Stimulated activated CD4-positive, alpha-beta T cell treated with anti-CD3 and anti-CD28 coated beads, Interleukin-1b, Interleukin-23, amount 100 ng/mL, for 4 hours (primary cell): ENCODE measurements around the gene FAM174C.

Source experiments
- DNase-seq, 2 donors: peaks; one replicate each; pipeline ENCODE4 v3.0.0-alpha.2; 2020; ENCODE audit warnings: low read depth in 2 of 2

FAM174C gene

DNA sequence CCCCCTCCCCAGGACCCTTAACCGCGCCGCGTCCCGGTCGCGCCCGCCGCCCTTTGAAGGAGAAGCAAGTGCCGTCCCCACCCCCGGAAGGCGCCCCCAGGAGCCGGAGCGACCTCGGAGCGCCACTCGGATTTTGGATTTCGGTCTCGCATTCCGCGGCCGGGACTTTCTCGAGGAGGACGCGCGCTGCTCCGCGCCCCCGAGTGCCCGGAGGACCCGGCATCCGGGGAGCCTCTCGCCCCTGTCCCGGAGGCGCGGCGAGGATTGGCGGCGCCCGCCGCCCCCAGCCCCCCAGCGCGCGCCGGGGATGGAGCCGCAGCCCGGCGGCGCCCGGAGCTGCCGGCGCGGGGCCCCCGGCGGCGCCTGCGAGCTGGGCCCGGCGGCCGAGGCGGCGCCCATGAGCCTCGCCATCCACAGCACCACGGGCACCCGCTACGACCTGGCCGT, 25.3 kb upstream of the FAM174C start:
- no peak for DNase-seq

DNA sequence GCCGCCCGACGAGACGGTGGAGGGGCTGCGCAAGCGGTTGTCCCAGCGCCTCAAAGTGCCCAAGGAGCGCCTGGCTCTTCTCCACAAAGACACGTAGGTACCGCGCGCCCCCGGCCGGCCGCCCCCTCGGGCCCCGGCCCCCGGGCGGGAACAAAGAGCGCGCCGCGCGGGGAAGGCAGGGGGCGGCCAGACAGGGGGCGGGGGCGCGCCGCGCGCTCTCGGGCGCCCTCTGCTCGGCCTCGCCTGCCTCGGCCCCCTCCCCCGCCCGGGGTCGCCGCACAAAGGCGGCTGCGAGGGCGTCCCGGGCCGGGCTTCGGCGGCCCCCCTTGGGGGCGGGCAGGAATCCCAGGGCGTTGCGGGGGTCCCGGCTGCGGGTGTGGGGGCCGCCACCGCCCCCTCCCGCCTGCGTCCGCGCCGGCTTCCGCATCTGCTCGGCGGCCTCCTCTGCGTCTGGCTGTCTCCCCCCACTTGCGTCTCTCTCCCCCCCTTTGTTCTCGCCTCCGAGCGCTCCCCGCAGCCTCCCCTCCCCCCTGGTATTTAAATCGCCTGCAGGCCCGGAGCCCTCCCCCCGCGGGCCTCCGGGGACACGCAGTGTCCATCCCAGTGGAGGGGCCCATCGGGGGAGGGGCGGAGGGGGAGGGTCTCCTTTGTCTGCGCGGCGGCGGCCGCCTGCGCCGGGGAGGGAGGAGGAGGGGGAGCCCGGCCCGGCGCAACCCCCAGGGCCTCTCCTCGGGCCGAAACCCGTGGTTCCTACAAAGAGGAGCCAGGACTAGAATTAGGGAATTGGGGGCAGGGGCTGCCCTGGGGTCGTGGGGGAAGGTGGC, 24.7 kb upstream of the FAM174C start:
- no peak for DNase-seq

DNA sequence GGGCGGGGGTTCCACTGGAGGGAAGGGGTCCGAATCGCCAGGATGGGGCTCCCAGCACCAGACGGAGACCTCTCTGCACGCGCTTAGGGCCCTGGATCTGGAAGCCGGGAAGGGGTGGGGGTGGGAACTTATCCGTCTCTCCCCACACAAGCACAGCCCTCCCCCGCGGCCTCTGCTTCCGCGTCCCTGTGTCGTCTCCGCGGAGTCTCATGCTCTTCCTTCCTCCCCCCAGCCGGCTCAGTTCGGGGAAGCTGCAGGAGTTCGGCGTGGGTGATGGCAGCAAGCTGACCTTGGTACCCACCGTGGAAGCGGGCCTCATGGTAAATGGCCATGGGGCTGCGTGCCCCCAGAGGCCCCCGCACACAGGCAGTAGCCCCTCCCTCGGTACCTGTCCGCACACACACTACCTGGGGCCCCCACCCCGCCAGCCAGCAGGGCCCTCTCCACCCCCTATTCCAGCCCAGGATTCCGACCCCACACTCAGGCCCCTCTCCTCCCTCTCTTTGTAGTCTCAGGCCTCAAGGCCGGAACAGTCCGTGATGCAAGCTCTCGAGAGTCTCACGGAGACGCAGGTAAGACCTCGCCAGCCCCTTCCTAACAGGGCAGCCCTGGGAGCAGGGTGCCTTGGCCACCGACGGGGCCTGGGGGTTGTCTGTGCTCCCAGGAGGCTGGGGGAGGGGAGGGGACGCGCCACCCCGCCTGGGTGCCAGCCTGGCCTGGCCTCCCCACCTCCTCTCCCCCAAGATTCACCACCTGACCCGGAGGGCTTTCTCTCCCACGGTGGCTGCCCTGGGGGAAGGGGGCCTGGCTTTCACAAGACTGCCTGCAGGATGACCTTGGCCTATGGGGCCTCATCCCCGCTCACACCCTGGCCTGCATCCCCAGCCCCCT, 23.8 kb upstream of the FAM174C start:
- peak in 1 of 2 donors; percentile 52 for DNase-seq

DNA sequence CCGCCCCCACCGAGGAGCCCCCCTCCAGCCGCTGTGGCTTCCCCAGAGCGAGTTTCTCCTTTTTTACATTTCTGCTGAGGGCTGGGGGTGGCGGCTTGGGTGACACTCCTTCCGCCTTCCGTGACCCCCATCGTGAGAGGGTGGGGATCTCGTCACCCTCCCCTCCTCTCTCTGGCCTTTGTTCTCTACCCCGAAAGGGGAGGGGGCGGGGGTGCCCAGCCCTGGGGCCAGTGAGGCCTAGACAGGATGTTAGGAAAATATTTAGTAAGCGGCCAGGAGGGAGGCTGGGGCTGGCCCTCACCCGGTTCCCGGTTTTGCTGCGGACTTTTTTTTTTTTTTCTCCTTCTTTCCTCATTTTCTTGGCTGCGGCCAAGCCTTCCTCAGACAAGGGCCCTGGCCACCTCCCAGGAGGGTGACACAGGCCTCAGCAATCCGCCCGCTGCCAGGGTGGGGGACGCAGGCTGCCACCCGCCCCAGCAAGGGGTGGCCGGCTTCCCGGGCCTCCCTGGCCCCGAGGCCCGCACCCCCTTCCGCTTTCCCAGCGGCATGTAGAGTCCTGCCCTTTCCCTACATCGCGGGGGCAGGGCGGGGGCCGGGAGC, 23.0 kb upstream of the FAM174C start:
- no peak for DNase-seq

DNA sequence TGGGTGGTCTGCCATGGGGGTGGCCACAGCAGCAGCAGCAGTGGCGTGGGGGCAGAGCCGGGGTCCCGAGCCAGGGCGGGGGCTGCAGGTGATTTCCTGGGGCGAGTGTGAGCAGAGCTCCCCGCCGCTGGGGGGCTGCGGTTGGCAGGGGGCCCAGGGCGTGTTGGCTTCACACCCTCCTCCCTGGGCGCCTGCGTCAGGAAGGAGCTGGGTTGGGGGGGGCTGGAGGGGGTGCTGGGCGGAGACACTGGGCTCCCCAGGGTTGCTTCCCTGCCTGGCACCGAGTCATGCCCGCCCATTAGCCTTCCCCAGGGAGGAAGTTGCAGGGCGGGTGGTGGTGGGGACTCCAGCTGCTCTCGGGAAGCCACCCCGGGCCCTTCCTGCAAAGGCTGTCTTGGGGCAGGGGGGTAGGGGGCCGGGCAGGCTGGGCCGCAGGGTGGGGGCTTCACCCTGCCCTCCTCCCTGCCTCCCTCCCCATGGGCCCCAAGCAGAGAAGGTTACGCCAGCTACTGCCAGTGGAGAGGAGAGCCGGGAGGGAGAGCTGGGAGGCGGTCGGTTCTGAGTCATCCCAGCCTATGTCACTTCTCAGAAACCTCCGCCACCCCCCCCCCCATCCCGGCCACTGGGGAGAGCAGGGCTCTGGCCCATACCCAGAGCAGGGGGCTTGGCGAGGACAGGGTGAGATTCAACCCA, 22.4 kb upstream of the FAM174C start:
- peak in 1 of 2 donors; percentile 62 for DNase-seq

DNA sequence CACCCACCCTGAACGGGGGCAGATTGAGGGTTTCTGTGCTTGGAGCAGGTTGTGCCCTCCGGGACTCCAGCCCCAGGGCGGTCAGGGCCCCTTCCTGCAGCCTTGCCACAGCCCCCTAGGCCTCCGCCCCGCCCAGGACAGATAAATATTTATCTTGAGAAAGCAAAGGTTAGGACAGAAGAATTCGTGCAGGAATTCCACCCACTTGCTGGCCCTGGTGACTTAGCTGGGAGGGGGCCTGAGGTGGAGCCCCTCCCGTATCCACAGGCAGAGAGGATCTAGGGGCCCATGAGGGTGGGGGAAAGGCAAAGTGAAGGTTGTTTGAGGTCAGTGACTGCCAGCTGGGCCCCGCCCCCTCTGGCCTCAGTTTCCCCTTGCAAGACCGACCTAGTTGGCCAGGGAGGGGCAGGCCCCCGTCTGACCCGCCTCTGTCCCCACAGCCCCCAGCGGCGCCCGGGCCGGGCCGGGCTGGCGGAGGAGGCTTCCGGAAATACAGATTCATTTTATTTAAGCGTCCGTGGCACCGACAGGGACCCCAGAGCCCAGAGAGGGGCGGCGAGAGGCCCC, 21.7 kb upstream of the FAM174C start:
- DNase-seq, result no peak

DNA sequence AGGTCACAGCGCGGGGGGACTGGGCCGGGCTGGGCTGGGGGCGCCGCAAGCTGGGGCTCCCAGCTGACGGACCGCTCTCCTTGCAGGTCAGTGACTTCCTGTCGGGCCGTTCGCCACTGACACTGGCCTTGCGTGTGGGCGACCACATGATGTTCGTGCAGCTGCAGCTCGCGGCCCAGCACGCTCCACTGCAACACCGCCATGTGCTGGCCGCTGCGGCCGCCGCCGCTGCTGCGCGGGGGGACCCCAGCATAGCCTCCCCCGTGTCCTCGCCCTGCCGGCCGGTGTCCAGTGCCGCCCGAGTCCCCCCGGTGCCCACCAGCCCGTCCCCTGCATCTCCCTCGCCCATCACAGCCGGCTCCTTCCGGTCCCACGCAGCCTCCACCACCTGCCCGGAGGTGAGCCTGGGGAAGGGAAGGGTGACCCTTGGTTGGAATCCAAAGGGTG, 21.2 kb upstream of the FAM174C start:
- no peak for DNase-seq

DNA sequence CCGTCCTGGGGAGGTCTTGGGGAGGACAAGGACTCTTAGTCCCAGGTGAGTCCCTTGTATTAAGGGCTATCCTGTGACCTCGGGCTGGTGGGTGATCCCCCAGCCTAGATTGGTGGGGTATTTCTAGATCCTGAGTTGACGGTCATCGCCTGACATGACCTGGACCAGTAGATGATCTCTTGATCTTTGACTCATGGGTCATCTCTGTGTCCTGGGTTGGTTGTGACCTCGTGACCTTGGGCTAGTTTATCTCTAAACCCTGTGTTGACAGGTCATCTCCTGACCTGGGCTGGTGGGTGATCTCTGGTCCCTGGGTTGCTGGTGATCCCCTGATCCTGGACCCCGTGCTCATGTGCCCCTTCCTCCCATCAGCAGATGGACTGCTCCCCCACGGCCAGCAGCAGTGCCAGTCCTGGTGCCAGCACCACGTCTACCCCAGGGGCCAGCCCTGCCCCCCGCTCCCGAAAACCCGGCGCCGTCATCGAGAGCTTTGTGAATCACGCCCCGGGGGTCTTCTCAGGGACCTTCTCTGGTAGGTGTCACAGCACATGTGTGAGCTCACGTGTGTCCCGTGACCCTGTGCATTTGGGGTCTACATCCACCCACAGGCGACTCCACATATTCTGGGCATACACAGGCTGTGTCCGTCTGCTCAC, 20.7 kb upstream of the FAM174C start:
- no peak for DNase-seq

DNA sequence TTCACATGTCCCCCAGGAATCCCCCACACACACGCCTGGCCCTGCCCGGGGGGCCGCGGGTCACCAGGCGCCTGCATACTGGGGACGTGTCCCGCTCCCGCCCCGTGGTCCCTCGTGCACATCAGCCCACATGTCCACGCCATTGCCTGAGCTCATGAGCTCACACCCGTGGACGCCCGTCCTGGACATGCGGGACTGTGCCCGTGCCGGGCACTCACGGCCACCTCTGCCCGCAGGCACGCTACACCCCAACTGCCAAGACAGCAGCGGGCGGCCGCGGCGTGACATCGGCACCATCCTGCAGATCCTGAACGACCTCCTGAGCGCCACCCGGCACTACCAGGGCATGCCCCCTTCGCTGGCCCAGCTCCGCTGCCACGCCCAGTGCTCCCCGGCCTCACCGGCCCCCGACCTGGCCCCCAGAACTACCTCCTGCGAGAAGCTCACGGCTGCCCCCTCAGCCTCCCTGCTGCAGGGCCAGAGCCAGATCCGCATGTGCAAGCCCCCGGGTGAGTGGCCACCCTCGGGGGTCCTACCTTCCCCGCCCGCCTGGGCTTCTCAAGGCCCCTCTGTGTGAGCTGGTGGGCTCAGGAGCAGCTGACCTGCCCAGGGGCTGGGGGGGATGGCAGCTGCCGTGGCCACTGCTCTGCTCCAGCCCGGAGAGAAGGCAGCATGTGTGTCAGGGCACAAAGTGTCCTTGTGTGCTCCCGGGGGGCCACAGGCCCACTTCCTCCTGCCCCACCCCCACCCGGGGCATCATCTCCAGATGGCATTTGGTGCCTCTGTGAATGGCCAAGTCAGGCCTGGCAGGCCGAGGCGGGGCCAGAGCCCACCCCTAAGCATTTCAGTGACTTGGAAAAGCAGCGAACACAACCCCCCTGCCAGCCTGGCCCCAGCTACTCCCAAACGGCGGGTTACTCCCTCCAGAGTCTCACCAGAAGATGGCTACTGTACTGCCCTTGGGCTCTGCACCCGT, 19.9 kb upstream of the FAM174C start:
- DNase-seq, result no peak

DNA sequence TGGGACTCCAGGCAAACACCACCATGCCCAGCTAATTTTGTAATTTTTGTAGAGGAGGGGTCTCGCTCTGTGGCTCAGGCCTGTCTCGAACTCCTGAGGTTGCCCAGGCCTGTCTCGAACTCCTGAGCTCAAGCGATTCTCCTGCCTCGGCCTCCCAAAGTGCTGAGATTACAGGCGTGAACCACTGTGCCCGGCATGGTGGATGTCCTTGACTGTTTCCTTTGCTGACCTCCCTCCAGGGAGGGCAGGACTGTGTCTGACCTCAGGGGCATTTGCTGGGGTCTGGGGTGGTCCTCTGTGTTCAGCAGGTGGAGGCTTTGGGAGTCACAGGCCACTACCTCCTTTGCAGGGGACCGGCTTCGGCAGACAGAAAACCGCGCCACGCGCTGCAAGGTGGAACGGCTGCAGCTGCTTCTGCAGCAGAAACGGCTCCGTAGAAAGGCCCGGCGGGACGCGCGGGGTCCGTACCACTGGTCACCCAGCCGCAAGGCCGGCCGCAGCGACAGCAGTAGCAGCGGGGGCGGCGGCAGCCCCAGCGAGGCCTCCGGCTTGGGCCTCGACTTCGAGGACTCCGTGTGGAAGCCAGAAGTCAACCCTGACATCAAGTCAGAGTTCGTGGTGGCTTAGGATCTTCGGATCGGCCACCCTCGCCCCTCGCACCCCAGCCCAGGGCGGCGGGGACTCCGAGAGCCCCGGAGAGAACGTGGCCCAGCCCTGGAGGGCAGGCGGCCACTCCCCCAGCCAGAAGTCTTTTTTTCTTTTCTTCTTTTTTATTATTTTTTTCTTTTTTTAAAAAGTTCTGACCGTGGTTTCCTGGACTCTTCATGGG, 18.5 kb upstream of the FAM174C start:
- DNase-seq, result no peak

DNA sequence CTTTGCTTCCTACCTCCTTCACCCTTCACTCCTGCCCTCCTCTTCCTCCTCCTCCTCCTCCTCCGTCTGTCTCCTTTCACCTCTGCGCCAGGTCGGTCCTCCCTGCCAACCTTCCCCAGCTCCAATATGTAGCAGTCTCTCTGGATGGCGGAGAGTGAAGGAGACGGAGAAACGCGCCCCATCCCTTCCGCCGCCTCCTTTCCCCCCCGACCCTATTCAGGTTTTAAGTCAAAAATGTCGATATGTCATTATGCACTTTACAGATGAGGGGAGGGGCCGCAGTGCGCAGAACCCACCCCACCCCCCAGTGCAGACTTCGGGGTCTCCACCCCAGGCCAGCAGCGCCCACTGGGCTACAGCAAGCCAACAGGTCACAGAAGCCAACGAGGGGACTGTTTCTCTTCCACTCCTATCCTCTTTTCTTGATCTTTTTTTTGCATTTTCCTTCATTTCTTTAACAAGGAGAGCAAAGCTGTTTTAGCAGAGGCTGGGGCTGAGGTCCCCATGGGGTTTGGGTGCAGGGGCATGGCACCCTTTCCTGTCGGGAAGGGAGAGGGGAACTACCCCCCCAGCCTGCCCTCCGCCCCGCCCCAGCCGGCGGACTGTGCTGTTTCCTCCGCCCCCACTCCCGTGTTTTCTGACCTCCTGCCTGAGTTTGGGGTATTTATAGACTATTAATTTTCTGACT, 17.7 kb upstream of the FAM174C start:
- no peak for DNase-seq

DNA sequence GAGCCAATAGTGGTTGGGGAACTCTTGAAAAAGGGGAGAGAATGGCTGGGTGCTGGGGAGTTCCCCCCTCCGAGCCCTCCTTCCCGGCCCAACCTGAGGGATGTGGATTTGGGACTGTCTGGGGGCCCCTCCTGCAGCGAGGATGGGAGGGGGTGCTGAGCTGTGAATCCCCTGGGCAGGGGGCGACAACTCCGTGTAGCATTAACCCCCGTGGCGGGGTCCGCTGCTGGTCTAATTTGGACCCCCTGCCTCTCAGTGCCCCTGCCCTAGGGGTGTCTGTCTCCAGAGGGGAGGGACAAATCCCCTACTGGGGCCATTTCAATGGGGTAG, 17.2 kb upstream of the FAM174C start:
- DNase-seq, result no peak

DNA sequence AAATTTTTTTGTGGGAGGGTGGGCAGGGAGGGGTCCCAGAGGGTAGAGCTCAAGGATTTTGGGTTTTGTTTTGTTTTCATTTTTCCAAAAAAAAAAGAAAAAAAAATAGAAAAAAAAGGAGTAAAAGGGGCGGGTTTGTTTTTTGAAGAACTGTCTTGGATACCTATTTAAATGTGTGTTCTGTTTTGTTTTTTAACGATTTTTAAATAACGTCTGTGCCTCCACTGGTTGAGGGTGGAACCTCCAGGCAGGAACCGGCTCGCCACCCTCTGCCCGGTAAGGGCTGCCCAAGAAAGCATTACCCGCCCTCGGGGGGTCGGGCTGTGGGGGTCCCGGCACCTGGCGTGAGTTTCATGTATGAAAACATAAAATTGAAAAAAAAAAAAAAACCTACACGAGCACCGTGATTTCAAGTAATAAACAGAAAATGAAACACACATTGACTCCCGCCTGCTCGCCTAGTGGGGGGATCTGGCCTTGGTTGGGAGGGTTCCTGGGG, 16.6 kb upstream of the FAM174C start:
- DNase-seq, result no peak

DNA sequence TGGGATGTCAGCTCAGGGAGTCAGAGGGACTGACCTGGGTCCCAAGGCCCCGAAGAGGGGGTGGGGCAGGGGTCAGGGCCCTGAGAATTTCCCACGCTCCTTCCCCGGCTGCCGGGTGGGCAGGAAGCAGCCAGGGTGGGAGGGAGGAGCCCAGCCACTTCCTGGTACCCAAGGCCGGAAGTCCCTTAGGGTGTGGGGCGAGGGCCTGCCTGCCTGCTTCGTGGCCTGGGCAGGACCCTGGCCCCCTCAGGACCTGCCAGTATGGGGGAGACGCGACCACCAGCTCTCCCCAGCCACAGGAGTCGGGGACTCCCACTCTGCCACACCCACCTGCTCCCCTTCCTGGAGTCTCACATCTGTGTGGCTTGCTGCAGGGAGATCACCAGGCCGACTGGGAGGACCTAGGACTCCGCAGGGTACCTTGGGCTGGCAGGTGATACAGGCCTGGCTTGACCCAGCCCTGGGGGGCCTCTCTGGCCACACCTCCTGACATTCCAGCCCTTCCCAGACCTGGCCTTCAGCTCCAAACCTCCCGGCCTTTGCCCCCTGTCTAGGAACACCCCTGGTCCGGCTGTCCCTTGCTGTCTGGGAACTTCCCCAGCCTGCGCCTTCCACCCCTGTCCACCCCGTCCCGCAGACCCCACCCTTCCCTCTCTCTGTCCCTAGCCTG, 16.0 kb upstream of the FAM174C start:
- no peak for DNase-seq

DNA sequence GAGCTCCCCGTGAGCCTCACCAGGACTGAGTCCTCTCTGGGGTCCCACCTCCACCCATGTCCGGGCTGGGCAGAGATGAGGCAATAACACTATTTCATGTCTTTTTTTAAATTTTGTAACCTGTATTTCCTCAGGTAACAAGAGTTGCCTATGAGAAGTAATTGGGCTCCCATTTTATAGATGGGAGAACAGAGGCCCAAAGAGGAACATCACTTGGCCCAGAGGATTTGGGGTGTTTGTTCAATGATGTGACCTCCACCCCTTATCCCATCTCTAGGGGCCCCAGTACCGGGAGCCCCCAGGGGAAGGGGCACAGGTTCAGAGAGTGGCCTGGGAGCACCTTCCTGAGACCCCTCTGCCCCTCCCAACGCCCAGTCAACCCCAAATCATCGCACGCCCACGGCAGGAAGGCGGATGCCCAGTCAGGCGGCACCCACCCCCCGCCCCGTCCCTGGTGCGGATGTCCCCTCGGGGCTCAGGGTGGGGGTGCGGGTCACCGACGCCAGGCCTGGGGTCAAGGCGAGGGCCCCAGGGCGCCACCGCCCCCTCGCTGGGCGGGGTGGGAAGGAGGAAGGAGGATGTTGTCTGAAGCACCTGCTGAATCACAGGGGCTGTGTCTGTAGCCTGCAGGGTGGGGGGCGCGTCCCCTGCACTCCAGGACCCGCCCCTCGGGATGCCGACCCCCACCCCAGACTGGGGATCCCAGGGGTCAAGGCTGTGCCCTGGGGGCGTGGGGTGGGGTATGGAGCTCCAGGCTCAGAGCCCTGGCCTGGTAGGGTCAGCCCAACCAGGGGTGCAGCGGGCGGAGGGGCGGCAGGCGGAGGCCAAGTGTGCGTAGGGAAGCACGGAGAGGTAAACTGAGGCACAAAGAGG, 15.2 kb upstream of the FAM174C start:
- no peak for DNase-seq

DNA sequence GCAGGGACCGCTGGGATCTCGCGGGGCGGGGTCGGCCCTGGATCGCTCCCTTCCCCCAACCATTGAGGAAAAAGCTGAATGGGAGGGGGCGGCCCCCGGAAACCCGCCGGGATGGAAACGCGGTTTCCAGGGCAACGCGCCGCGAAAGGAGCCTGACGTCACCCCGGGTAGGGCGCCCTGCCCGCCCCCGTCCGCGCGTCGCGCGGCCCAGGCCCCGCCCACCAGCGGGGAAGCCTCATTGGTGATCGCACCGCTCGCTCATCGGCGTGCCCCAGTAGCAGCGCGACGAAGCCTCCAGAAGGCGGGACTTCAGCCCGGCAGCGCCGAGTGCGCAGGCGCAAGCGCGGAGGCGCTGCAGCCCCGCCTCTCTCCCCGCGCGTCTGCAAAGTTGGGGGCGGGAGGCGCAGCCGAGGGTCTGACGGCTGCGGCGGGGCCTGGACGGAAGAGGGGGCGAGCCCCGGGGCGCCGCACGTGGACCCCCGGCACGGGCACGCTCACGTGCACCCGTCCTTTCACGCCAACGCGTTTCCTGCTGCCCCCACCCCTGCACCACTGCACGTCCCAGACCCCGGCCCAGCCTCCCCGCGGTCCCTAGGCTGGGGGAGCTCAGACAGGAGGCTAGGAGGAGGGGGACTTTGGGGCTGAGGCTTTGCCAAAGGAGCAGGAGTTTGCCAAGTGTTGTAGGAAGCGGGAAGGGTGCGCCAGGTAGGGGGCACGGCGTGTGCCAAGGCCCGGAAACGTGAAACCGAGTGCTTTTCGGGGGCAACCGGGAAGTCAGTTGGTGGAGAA, 14.4 kb upstream of the FAM174C start:
- peak; percentile 96 for DNase-seq
